Heart left ventricle (tissue), 13 donors: ENCODE data around the gene PKNOX2.

Experiments used
- CTCF ChIP-seq, 12 donors: fragments of 200-600 bp; sonication (generic) in 4 of 12; IDR thresholded peaks; one replicate each; pipeline versions ENCODE4 v1.5.0 to v1.8.0; 2018 to 2022; ENCODE audit warnings: antibody characterized with exemption in 12 of 12, mild to moderate bottlenecking in 5 of 12
- POLR2A ChIP-seq, 2 donors: fragments of 450-650 bp; IDR thresholded peaks; one replicate each; pipeline ENCODE4 v1.6.1; 2017; ENCODE audit warnings: antibody characterized with exemption in 2 of 2, mild to moderate bottlenecking in 2 of 2, moderate library complexity in 2 of 2
- donor health status: ischemic (EF 13 %, LVEDD 7.1; RV severe dilation, severe dysfunction).
- donor health status: DM: no; HTN: yes; CAD: no.
- donor health status: DM: no; HTN: no; CAD: no.
- donor health status: ischemic (EF 25% LVEDD 6.9; RV normal size, moderate dysfunction).
- donor health status: ischemic (EF 25% LVEDD 5.7; RV mildly dilated, moderate dysfunction).
- donor health status: ischemic (EF 35%, LVEDD 5.7; RV mildly dilated, moderate dysfunction).
- donor health status: nonischemic (EF 11% LVEDD 7.7; RV severe dilation, severe dysfunction).
- donor health status: DM: yes; HTN: yes; CAD: no.
- donor health status: PGD.
- donor health status: ischemic (EF 29% LVEDD 5.4; RV normal size, mild dysfunction).
- donor health status: nonischemic (EF 23%, LVEDD 6.1; RV moderate dilation, normal function).

DNA sequence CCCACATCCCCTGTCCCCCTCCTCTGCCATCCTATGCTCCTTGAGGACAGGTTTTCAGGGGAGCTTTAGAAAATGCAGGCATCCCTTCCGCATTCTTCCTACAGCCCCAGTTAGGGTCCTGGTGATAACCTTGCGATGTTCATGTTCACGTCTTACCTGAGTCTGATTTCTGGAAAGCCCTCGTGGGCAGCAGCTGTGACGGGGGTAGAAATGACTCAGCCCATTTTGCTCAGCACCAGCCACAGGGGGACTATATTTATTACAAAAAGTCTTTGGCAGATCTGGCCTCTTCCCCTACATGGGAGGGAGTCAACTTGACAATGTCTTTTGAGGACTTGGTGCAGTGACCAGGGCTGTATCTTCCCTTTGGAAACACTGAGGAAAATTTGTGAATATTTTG is 12.3 kb downstream of the PKNOX2 start:
- TF ChIP-seq CTCF (IDR thresholded peaks at IDR 0.05) (no peak), POLR2A (IDR thresholded peaks at IDR 0.05) (no peak)
